Left colon (tissue), 2 donors: ENCODE data around the gene DHX16. TPM values are rescaled to one million over a fixed set of nuclear protein-coding genes. Genes with fewer than 3 reads are reported as not detected.
"Not testable (repeated sequence)": the region's sequence is repeated elsewhere in the genome, so short reads cannot be mapped to it uniquely, and the experiment has no call there.

Experiments
- ATAC-seq: fragments of 200-7000 bp; cut with Tn5 transposase; one replicate; pipeline ENCODE4 v1.9.1; 2020; ENCODE audit warnings: mild to moderate bottlenecking, moderate library complexity
- DNase-seq, 2 donors: peaks; one replicate each; pipeline ENCODE4 v3.0.0-alpha.2; 2020
- intact Hi-C, 2 donors: fragments of 100-400 bp; cut with DNase I in 1 of 2; cut with micrococcal nuclease in 1 of 2; formaldehyde crosslinking; loops; one replicate each; pipeline versions ENCODE4 v1.11.2 to v1.14.0; 2022; cut with DNase I, micrococcal nuclease
- long read RNA-seq: library from polyadenylated mRNA; unstranded; transcript quantifications from one replicate; pipeline ENCODE4 v2.0.0, GENCODE V29; 2021
- total RNA-seq, 2 donors: library from RNA; stranded (reverse); fragmentation: NEBNext Ultra II Directional; extraction: Animal tissue kit (Norgen Biotek cat#: 25700); gene quantifications; one replicate each; pipeline ENCODE4 v1.2.1, GENCODE V29; 2021
- donor health status: DM: no; HTN: no; CAD: no.
- donor health status: DM: yes; HTN: yes; CAD: no.

The DHX16 gene
- total RNA-seq = 10 to 100 TPM; 27.8 to 34.8 TPM
- long read RNA-seq, transcript DHX16-202 (20 exons, 3,445 nt) = major isoform, 14 of 35 reads
- long read RNA-seq, partial matches to known transcripts = 16 of 35 reads
- long read RNA-seq, other reads (novel, unspliced or antisense) = 5 of 35 reads

GRCh38 chr6:30672445-30673253 lies at the start of gene DHX16:
TSS of gene DHX16 (minus strand) at chr6:30673006. CDS start at chr6:30672841, 165 bp downstream.
- intact Hi-C loops = loop anchor here in 1 of 2 donors (10.0 kb wide), 1 partner anchor 212 kb away; the partner anchor contains the start of gene DDR1
- DNase-seq = peak; percentile 96 to 97
- peak; percentile 89 for ATAC-seq

GRCh38 chr6:30722025-30722279 lies 49.1 kb upstream of the DHX16 start:
- peak; percentile 46 to 49 for DNase-seq
- not testable (repeated sequence) for ATAC-seq
- intact Hi-C loops = loop anchor here (2.0 to 5.0 kb wide), 2 partner anchors 43 to 45 kb away; no protein-coding TSS in a partner anchor

GRCh38 chr6:30721198-30722024 lies 48.6 kb upstream of the DHX16 start:
- peak; percentile 89 to 95 for DNase-seq
- ATAC-seq = peak; percentile 68
- intact Hi-C loops = loop anchor here (2.0 to 5.0 kb wide), 2 partner anchors 43 to 44 kb away; no protein-coding TSS in a partner anchor

- ATAC-seq (peak; percentile 33), DNase-seq (peak; percentile 85 to 87)
- intact Hi-C loops = loop anchor here in 1 of 2 donors (5.0 kb wide), 1 partner anchor 43 kb away; no protein-coding TSS in a partner anchor
Measured at GRCh38 chr6:30720738-30721197, 48.0 kb upstream of the DHX16 start.

- intact Hi-C loops = loop anchor here in 1 of 2 donors (5.0 kb wide), 1 partner anchor 43 kb away; no protein-coding TSS in a partner anchor
- peak; percentile 71 for ATAC-seq
- DNase-seq = peak; percentile 97 to 98
Measured at GRCh38 chr6:30719791-30720737, 47.3 kb upstream of the DHX16 start, which contains the start of gene TUBB. TSS of gene TUBB (plus strand) at chr6:30720352. CDS start at chr6:30720507, 155 bp downstream.

- ATAC-seq = no peak
- no peak for DNase-seq
- intact Hi-C loops = no loop called here
Measured at GRCh38 chr6:30719356-30719755, 46.5 kb upstream of the DHX16 start.

- DNase-seq = peak in 1 of 2 donors; percentile 31
- ATAC-seq, intact Hi-C loops: not testable (repeated sequence)
Measured at GRCh38 chr6:30717845-30718720, 45.3 kb upstream of the DHX16 start.

- ATAC-seq = peak; percentile 73
- intact Hi-C loops = no loop called here
- DNase-seq = peak; percentile 98 to 100
Measured at GRCh38 chr6:30717129-30717844, 44.5 kb upstream of the DHX16 start, which contains the start of gene MDC1. TSS of gene MDC1 (minus strand) at chr6:30717281. CDS start at chr6:30715175, 2,106 bp downstream.

GRCh38 chr6:30716879-30717128 lies 44.0 kb upstream of the DHX16 start:
- DNase-seq (no peak), ATAC-seq (no peak)
- intact Hi-C loops = no loop called here

GRCh38 chr6:30714263-30714662 lies 41.5 kb upstream of the DHX16 start:
- intact Hi-C loops = no loop called here
- no peak for DNase-seq

GRCh38 chr6:30712441-30712945 lies 39.7 kb upstream of the DHX16 start:
- ATAC-seq (no peak), DNase-seq (no peak)
- intact Hi-C loops = no loop called here

More at GRCh38 chr6:30714263-30714662, 41.5 kb upstream of the DHX16 start:
- no peak for ATAC-seq

- intact Hi-C loops = no loop called here
- DNase-seq (no peak), ATAC-seq (no peak)
Measured at GRCh38 chr6:30711758-30712380, 39.1 kb upstream of the DHX16 start.

GRCh38 chr6:30709101-30709868 lies 36.5 kb upstream of the DHX16 start:
- no peak for DNase-seq
- intact Hi-C loops = no loop called here
- ATAC-seq = no peak

- peak; percentile 76 for ATAC-seq
- no peak for DNase-seq
- intact Hi-C loops = no loop called here
Measured at GRCh38 chr6:30707281-30707850, 34.6 kb upstream of the DHX16 start.

- intact Hi-C loops = no loop called here
- no peak for DNase-seq
- no peak for ATAC-seq
Measured at GRCh38 chr6:30705620-30706019, 32.8 kb upstream of the DHX16 start.
